GM10248 (cell line): Measurements from ENCODE around the gene SNX14.

Experiments
- CTCF ChIA-PET: fragments of 300-600 bp; sonication (Branson Sonifier 250); formaldehyde crosslinking; extraction: SDS; loops from one replicate; lab custom pipeline; 2021; ENCODE audit warnings: antibody characterized with exemption; lab: Yijun Ruan, JAX
- POLR2A ChIA-PET: fragments of 350-650 bp; sonication (Branson Sonifier 250); formaldehyde crosslinking; extraction: SDS; loops from one replicate; lab custom pipeline; 2020; ENCODE audit warnings: antibody characterized with exemption; lab: Yijun Ruan, JAX
- DNase-seq: peaks from one replicate; pipeline ENCODE4 v3.0.0; 2012; ENCODE audit errors: extremely low spot score
- CTCF ChIP-seq: IDR thresholded peaks from 2 replicates; pipeline ENCODE4 v1.5.1; 2012; ENCODE audit warnings: mild to moderate bottlenecking, low read depth; ENCODE audit errors: extremely low read depth, missing control alignments, control extremely low read depth

SNX14 gene

DNA sequence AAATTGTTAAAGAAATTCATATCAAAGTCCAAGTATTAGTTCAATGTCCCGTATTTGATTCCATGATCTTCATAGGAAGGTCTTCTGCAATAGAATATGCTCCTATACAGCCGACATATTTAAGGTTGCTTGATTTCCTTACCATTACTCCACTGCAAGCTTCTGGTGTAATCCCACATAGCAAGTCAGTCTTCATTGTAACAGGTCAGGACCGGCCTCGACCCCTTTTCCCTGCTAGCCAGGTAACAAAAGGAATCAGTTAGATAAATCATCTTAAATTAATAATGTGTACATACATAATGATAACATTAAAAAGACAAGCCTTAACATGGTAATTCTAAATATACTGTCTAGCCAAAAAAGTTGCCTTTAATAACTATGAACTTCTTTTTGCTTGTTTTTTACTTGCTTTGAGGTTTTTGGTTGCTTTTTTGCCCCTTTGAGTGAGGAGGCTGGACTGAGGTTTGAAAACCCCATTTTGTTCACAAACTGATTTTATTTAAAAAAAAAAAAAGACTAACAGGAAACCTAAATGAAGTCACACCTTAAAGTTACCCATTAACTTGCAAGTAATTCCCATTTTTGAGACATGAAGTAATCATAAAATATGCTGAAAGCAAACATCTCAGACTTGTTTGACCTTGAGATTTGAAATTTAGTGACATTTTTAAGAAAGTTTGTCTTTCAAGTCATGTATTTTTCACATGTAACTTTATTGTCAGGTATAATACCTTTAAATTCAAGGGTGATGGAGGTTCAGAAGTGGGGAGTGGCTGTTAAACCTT, 19.2 kb upstream of the SNX14 start:
- CTCF ChIA-PET: no interaction called here
- no peak for TF ChIP-seq CTCF
- POLR2A ChIA-PET: no interaction called here
- no peak for DNase-seq

DNA sequence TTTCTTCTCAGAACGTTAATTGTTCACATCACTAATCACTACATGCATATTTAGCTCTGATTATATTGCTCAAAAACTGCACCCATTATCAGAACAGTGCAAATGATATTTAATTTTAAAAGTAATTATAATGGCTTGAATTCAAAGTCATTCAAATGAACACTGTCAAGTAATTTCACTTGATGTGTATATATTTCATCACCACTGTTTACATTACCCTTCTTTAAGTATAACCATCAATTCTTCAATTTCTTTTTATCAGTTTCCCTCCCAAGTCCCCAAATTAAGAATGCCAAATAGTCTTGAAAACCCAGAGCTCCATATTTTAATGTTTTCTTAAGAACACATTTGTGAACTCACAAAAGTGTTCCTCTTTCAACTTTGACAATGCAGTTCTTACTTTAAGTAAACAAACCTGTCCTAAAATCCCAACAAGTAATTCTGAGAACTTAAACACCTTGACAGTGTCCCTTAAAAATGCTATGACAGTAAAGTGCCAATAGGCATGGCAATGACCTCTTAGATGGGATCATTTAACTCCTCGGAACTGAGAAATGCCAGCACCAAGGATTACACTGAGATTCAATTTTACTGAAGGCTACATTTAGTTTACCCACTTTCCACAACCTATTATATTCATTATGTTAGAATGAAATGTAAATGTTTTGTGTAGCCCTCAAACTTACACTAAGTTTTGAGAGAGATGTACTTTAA, 16.7 kb upstream of the SNX14 start:
- CTCF ChIA-PET: no interaction called here
- DNase-seq: no peak
- TF ChIP-seq CTCF: no peak
- POLR2A ChIA-PET: interaction anchor here (0.6 to 1.4 kb wide), 2 partner anchors 33 to 68 kb away, joined by 4 to 6 read pairs; no protein-coding TSS in a partner anchor

GRCh38 chr6:85602100-85602499, 8.4 kb upstream of the SNX14 start:
- no peak for DNase-seq
- CTCF ChIA-PET: interaction anchor here (0.6 to 1.5 kb wide), 3 partner anchors 10 to 39 kb away, joined by 3 to 4 read pairs (median 3); no protein-coding TSS in a partner anchor
- POLR2A ChIA-PET: interaction anchor here (2.1 kb wide), 1 partner anchor 76 kb away, joined by 8 read pairs; no protein-coding TSS in a partner anchor
- TF ChIP-seq CTCF: no peak

- no peak for TF ChIP-seq CTCF
- DNase-seq: no peak
- POLR2A ChIA-PET: interaction anchor here (2.1 kb wide), 1 partner anchor 78 kb away, joined by 8 read pairs; no protein-coding TSS in a partner anchor
- CTCF ChIA-PET: no interaction called here
These were observed 7.2 kb upstream of the SNX14 start for GRCh38 chr6:85600713-85601313.

DNA sequence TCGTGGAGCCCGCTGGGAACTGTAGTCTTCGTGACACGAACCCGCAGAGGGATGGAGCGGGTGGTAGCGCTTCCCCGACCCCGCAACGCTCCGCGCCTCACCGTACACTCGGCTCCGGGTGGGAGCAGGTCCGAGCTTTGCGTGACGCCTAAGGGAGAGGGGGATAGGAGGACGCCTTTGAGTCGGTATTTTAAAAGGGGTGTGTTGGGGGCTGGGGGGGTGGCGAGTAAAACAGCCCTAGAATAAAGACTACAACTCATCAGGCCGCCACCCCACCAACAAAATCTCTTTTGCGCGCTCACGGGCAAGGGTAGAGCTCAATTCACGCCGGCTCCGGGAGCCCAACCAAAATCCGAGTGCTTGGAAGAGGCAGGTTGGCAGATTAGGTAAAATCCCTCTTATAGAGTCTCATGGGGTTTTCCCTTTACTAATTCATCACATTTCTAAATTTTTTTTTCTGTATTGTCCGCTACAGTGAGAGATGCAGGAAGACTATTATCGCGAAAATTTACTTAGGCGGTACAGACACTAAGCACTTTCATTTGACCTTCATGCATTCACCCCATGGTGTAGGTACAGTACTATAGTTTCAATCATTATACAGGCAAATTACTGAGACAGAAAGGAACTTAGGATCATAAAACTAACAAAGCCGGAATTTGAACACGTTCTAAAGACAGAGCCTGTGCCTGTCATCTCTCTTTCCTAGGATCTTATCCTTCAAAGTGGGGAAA, 706 bp upstream of the SNX14 start:
- ChIA-PET CTCF (interaction anchor here (1.1 to 2.3 kb wide), 5 partner anchors 13 to 57 kb away, joined by 3 to 11 read pairs (median 3); no protein-coding TSS in a partner anchor), POLR2A (interaction anchor here (0.5 to 2.3 kb wide), 5 partner anchors 44 to 841 kb away, joined by 3 to 20 read pairs (median 4); no protein-coding TSS in a partner anchor)
- no peak for TF ChIP-seq CTCF
- no peak for DNase-seq

- no peak for TF ChIP-seq CTCF
- DNase-seq: no peak
- ChIA-PET CTCF (interaction anchor here (1.0 to 1.8 kb wide), 3 partner anchors 8 to 107 kb away, joined by 3 to 7 read pairs (median 4); no protein-coding TSS in a partner anchor), POLR2A (interaction anchor here (1.2 kb wide), 1 partner anchor 86 kb away, joined by 6 read pairs; no protein-coding TSS in a partner anchor)
These were observed 1.6 kb downstream of the SNX14 start for GRCh38 chr6:85592033-85592432.
